ENCODE results near the gene ATP11C. TPM values are rescaled to one million over a fixed set of nuclear protein-coding genes. Genes with fewer than 3 reads are reported as not detected.

ATP11C gene
- total RNA-seq, 5 donors from 2014 or later (not counting 1 experiment from before 2014, with no cell fraction given) = 18.4 to 27.1 (median 23.1) TPM

- POLR2A ChIA-PET = no interaction called here
- H3K4me3 Mint-ChIP-seq = no peak overlapping the region
- no peaks in the 10 kb centered on the region for H3K9me3 Mint-ChIP-seq
Measured at GRCh38 chrX:139920316-139920715, 12.5 kb downstream of the ATP11C start.

GRCh38 chrX:139914421-139914820, 18.4 kb downstream of the ATP11C start:
- H3K27me3 Mint-ChIP-seq = peaks cover 0 to 9% of the 10 kb centered on the region in 2 donors
- ChIA-PET POLR2A (no interaction called here), CTCF (no interaction called here)
- H3K27ac Mint-ChIP-seq = no peak overlapping the region
- H3K4me1 Mint-ChIP-seq = peaks cover 17 to 33% (median 22%) of the 10 kb centered on the region in 3 donors
- Histone ChIP-seq H3K27ac (ENCODE audit: low read length) (no peak overlapping the region), H3K27me3 (replicated peaks in 1 of 2; ENCODE audit: control insufficient read depth in 2 of 2, extremely low read depth in 1 of 2, insufficient read depth in 2 of 2, low read length in 1 of 2) (no peaks in the 10 kb centered on the region), H3K36me3 (ENCODE audit: control insufficient read depth in 2 of 2, extremely low read depth in 1 of 2, insufficient read depth in 1 of 2, low read length in 1 of 2) (no peaks in the 10 kb centered on the region), H3K4me3 (ENCODE audit: control insufficient read depth in 1 of 2, extremely low read depth in 1 of 2, low read length in 1 of 2) (no peak overlapping the region), H3K4me1 (ENCODE audit: control insufficient read depth in 1 of 2, extremely low read depth in 1 of 2, insufficient read depth in 2 of 2, low read length in 2 of 2) (no peaks in the 10 kb centered on the region), H3K9me3 (no peaks in the 10 kb centered on the region)
- H3K4me3 Mint-ChIP-seq = no peak overlapping the region
- peaks cover 11% of the 10 kb centered on the region for H3K36me3 Mint-ChIP-seq
- ATAC-seq (replicated peaks in 1 of 4) (no peak), DNase-seq (no peak)
- no CpG with 5 or more reads among the region's 1 CpG for WGBS (ENCODE audit: insufficient coverage)
- H3K9me3 Mint-ChIP-seq = no peaks in the 10 kb centered on the region

More at GRCh38 chrX:139920316-139920715, 12.5 kb downstream of the ATP11C start:
- Mint-ChIP-seq H3K27me3 (no peaks in the 10 kb centered on the region), H3K27ac (no peak overlapping the region), H3K36me3 (peaks cover 7% of the 10 kb centered on the region), H3K4me1 (peaks cover 4 to 35% (median 23%) of the 10 kb centered on the region in 3 donors)
- no CpG with 5 or more reads among the region's 1 CpG for WGBS (ENCODE audit: insufficient coverage)
- no peak overlapping the region for H3K27ac ChIP-seq (ENCODE audit: low read length)
- no peaks in the 10 kb centered on the region for H3K36me3 ChIP-seq (ENCODE audit: control insufficient read depth in 2 of 2, extremely low read depth in 1 of 2, insufficient read depth in 1 of 2, low read length in 1 of 2)
- ATAC-seq (replicated peaks in 1 of 4) (no peak), DNase-seq (no peak)
- H3K4me3 ChIP-seq (ENCODE audit: control insufficient read depth in 1 of 2, extremely low read depth in 1 of 2, low read length in 1 of 2) = no peak overlapping the region
- no peaks in the 10 kb centered on the region for H3K9me3 ChIP-seq
- CTCF ChIA-PET = interaction anchor here in 1 of 2 donors (0.7 to 1.1 kb wide), 2 partner anchors 10 to 144 kb away, joined by 3 read pairs; no protein-coding TSS in a partner anchor
- no peaks in the 10 kb centered on the region for H3K4me1 ChIP-seq (ENCODE audit: control insufficient read depth in 1 of 2, extremely low read depth in 1 of 2, insufficient read depth in 2 of 2, low read length in 2 of 2)
- no peaks in the 10 kb centered on the region for H3K27me3 ChIP-seq (replicated peaks in 1 of 2; ENCODE audit: control insufficient read depth in 2 of 2, extremely low read depth in 1 of 2, insufficient read depth in 2 of 2, low read length in 1 of 2)

- DNase-seq (no peak), ATAC-seq (replicated peaks in 1 of 4) (no peak)
- no peaks in the 10 kb centered on the region for H3K27me3 ChIP-seq (replicated peaks in 1 of 2; ENCODE audit: control insufficient read depth in 2 of 2, extremely low read depth in 1 of 2, insufficient read depth in 2 of 2, low read length in 1 of 2)
- POLR2A ChIA-PET = no interaction called here
- H3K4me1 ChIP-seq (ENCODE audit: control insufficient read depth in 1 of 2, extremely low read depth in 1 of 2, insufficient read depth in 2 of 2, low read length in 2 of 2) = peaks cover 2 to 4% of the 10 kb centered on the region in 2 experiments
- no peak overlapping the region for H3K27ac Mint-ChIP-seq
- H3K36me3 ChIP-seq (ENCODE audit: control insufficient read depth in 2 of 2, extremely low read depth in 1 of 2, insufficient read depth in 1 of 2, low read length in 1 of 2) = no peaks in the 10 kb centered on the region
- no peak overlapping the region for H3K4me3 ChIP-seq (ENCODE audit: control insufficient read depth in 1 of 2, extremely low read depth in 1 of 2, low read length in 1 of 2)
- H3K4me1 Mint-ChIP-seq = peaks cover 34 to 48% (median 41%) of the 10 kb centered on the region in 3 donors
- CTCF ChIA-PET = no interaction called here
- WGBS (ENCODE audit: insufficient coverage) = no CpG with 5 or more reads among the region's 3 CpGs
- no peak overlapping the region for H3K27ac ChIP-seq (ENCODE audit: low read length)
- no peak overlapping the region for H3K4me3 Mint-ChIP-seq
- H3K9me3 ChIP-seq = no peaks in the 10 kb centered on the region
- H3K9me3 Mint-ChIP-seq = no peaks in the 10 kb centered on the region
- H3K27me3 Mint-ChIP-seq = peaks cover 0 to 15% of the 10 kb centered on the region in 2 donors
- H3K36me3 Mint-ChIP-seq = peaks cover 10% of the 10 kb centered on the region
Measured at GRCh38 chrX:139909712-139910111, 23.1 kb downstream of the ATP11C start.

GRCh38 chrX:139907078-139907477, 25.8 kb downstream of the ATP11C start:
- no peak overlapping the region for H3K27ac Mint-ChIP-seq
- H3K4me1 Mint-ChIP-seq = peaks cover 29 to 46% (median 42%) of the 10 kb centered on the region in 3 donors
- Histone ChIP-seq H3K27ac (ENCODE audit: low read length) (no peak overlapping the region), H3K9me3 (no peaks in the 10 kb centered on the region), H3K27me3 (replicated peaks in 1 of 2; ENCODE audit: control insufficient read depth in 2 of 2, extremely low read depth in 1 of 2, insufficient read depth in 2 of 2, low read length in 1 of 2) (no peaks in the 10 kb centered on the region), H3K36me3 (ENCODE audit: control insufficient read depth in 2 of 2, extremely low read depth in 1 of 2, insufficient read depth in 1 of 2, low read length in 1 of 2) (no peaks in the 10 kb centered on the region), H3K4me3 (ENCODE audit: control insufficient read depth in 1 of 2, extremely low read depth in 1 of 2, low read length in 1 of 2) (no peak overlapping the region), H3K4me1 (ENCODE audit: control insufficient read depth in 1 of 2, extremely low read depth in 1 of 2, insufficient read depth in 2 of 2, low read length in 2 of 2) (peaks cover 2 to 4% of the 10 kb centered on the region in 2 experiments)
- POLR2A ChIA-PET = no interaction called here
- ATAC-seq (replicated peaks in 1 of 4) (no peak), DNase-seq (no peak)
- CTCF ChIA-PET = no interaction called here
- H3K4me3 Mint-ChIP-seq = no peak overlapping the region
- H3K36me3 Mint-ChIP-seq = no peaks in the 10 kb centered on the region
- peaks cover 0 to 10% of the 10 kb centered on the region in 2 donors for H3K27me3 Mint-ChIP-seq
- H3K9me3 Mint-ChIP-seq = no peaks in the 10 kb centered on the region
- 100% methylated on average over 1 of the region's 3 CpGs for WGBS (ENCODE audit: insufficient coverage)

- Histone ChIP-seq H3K4me1 (ENCODE audit: control insufficient read depth in 1 of 2, extremely low read depth in 1 of 2, insufficient read depth in 2 of 2, low read length in 2 of 2) (peaks cover 2 to 4% of the 10 kb centered on the region in 2 experiments), H3K36me3 (ENCODE audit: control insufficient read depth in 2 of 2, extremely low read depth in 1 of 2, insufficient read depth in 1 of 2, low read length in 1 of 2) (no peaks in the 10 kb centered on the region), H3K27me3 (replicated peaks in 1 of 2; ENCODE audit: control insufficient read depth in 2 of 2, extremely low read depth in 1 of 2, insufficient read depth in 2 of 2, low read length in 1 of 2) (no peaks in the 10 kb centered on the region), H3K9me3 (no peaks in the 10 kb centered on the region), H3K27ac (ENCODE audit: low read length) (no peak overlapping the region), H3K4me3 (ENCODE audit: control insufficient read depth in 1 of 2, extremely low read depth in 1 of 2, low read length in 1 of 2) (no peak overlapping the region)
- ATAC-seq (replicated peaks in 1 of 4) = no peak
- Mint-ChIP-seq H3K4me3 (no peak overlapping the region), H3K4me1 (peaks cover 30 to 39% (median 36%) of the 10 kb centered on the region in 3 donors), H3K9me3 (no peaks in the 10 kb centered on the region), H3K36me3 (no peaks in the 10 kb centered on the region), H3K27me3 (peaks cover 0 to 10% of the 10 kb centered on the region in 2 donors), H3K27ac (no peak overlapping the region)
- no peak for DNase-seq
- ChIA-PET CTCF (no interaction called here), POLR2A (interaction anchor here in 1 of 2 donors (0.7 kb wide), 1 partner anchor 9 kb away, joined by 5 read pairs; no protein-coding TSS in a partner anchor)
- WGBS (ENCODE audit: insufficient coverage) = 60% methylated on average over 1 of the region's 2 CpGs
Measured at GRCh38 chrX:139905743-139906142, 27.1 kb downstream of the ATP11C start.

- no peak overlapping the region for H3K4me3 ChIP-seq (ENCODE audit: control insufficient read depth in 1 of 2, extremely low read depth in 1 of 2, low read length in 1 of 2)
- H3K9me3 ChIP-seq = no peaks in the 10 kb centered on the region
- Mint-ChIP-seq H3K36me3 (no peaks in the 10 kb centered on the region), H3K27ac (no peak overlapping the region), H3K27me3 (peaks cover 0 to 10% of the 10 kb centered on the region in 2 donors), H3K4me3 (no peak overlapping the region), H3K4me1 (peaks cover 29 to 39% (median 35%) of the 10 kb centered on the region in 3 donors), H3K9me3 (no peaks in the 10 kb centered on the region)
- ChIA-PET POLR2A (no interaction called here), CTCF (no interaction called here)
- WGBS (ENCODE audit: insufficient coverage) = no CpG with 5 or more reads among the region's 3 CpGs
- ATAC-seq (replicated peaks in 1 of 4) (no peak), DNase-seq (no peak)
- H3K27me3 ChIP-seq (replicated peaks in 1 of 2; ENCODE audit: control insufficient read depth in 2 of 2, extremely low read depth in 1 of 2, insufficient read depth in 2 of 2, low read length in 1 of 2) = no peaks in the 10 kb centered on the region
- no peaks in the 10 kb centered on the region for H3K36me3 ChIP-seq (ENCODE audit: control insufficient read depth in 2 of 2, extremely low read depth in 1 of 2, insufficient read depth in 1 of 2, low read length in 1 of 2)
- peaks cover 2 to 4% of the 10 kb centered on the region in 2 experiments for H3K4me1 ChIP-seq (ENCODE audit: control insufficient read depth in 1 of 2, extremely low read depth in 1 of 2, insufficient read depth in 2 of 2, low read length in 2 of 2)
- H3K27ac ChIP-seq (ENCODE audit: low read length) = no peak overlapping the region
Measured at GRCh38 chrX:139905051-139905450, 27.8 kb downstream of the ATP11C start.

Measured in T-cell (primary cell).